GM19351 (cell line): Measurements from ENCODE around the gene OGFOD1.
A peak's percentile ranks its signal among the peaks of the same experiment; 100 is the strongest.

ENCODE experiments used
- ATAC-seq: cut with Tn5 transposase; IDR thresholded peaks from one replicate; pipeline ENCODE4 v1.9.1; 2021; ENCODE audit warnings: mild to moderate bottlenecking, moderate library complexity; ENCODE audit not compliant: unreplicated experiment

The OGFOD1 gene

GRCh38 chr16:56450986-56451752 lies at the start of gene OGFOD1, which contains the start of gene NUDT21:
Gene OGFOD1 (plus strand): TSS chr16:56451554. CDS start chr16:56451613, 59 bp downstream.
Gene NUDT21 (minus strand): TSS chr16:56451332. CDS start chr16:56451202, 130 bp downstream.
- peak; percentile 95 for ATAC-seq

DNA sequence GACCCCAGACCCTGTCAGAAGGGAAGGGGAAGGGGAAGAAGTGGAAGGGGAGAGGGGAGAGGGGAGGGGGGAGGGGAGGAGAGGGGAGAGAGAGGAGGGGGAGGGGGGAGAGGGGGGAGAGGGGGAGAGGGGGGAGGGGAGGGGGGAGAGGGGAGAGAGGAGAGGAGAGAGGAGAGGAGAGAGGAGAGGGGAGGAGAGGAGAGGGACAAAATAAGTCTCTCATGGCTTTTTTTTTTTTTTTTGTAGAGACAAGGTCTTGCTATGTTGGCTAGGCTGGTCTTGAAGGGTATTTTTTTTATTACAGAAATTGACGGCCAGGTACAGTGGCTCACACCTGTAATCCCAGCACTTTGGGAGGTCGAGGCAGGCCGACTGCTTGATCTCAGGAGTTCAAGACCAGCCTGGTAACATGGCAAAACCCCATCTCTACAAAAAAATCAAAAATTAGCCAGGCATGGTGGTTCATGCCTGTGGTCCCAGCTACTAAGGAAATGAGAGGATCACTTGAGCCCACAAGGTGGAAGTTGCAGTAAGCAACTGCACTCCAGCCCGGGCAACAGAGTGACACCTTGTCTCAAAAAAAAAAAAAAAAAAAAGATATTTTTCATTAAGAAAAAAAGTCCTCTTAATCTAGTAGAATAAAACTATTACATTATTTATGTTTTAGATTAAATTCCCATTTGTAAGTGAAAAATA lies 45.2 kb upstream of the OGFOD1 start:
- ATAC-seq = no peak

DNA sequence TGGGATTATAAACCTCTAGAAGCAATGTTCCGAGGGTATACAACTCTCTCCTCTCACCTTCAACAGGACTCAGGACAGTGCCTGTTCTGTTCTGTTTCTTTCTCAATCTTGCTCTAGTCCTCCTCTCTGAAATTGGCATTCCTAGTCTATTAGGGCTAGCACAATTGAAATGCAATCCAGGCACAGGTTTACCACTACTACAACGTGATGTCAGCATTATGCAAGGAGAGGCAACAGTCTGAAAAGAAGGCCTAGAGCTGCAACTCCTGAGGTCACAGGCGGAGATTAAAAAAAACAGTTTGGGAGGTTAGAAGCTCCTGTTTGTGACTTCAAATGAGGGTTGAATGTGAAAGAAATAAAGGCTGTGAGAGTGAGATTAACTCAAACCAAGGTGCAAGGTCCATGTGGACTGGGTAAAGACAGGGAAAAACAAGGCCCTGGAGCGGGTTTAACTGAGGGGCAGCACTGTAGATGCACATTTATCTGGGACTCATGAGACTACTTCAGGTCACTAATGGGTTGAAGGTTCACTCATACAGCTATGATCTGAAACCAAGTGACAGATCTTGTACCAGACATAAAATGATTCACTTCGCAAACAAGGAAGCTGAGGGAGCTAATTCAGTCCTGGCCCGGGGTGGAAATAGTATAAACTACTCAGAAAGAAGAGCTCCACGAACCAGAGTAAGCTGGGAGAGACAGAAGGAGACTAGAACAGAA lies 42.8 kb upstream of the OGFOD1 start:
- ATAC-seq = no peak

GRCh38 chr16:56409195-56409594 lies 42.2 kb upstream of the OGFOD1 start:
- ATAC-seq = no peak

DNA sequence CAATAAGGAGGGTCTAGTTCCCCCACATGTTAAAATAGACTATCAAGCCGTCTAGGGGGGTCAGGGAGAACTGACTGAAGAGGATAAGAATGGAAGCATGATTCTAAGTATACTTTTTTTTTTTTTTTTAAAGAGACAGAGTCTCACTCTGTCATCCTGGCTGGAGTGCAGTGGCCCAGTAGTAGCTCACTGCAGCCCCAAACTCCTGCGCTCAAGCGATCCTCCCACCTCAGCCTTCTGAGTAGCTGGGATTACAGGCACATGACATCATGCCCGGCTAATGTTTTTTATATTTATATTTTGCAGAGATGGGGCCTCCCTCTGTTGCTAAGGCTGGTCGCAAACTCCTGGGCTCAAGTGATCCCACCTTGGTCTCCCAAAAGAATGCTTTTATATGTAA lies 40.2 kb upstream of the OGFOD1 start:
- no peak for ATAC-seq

DNA sequence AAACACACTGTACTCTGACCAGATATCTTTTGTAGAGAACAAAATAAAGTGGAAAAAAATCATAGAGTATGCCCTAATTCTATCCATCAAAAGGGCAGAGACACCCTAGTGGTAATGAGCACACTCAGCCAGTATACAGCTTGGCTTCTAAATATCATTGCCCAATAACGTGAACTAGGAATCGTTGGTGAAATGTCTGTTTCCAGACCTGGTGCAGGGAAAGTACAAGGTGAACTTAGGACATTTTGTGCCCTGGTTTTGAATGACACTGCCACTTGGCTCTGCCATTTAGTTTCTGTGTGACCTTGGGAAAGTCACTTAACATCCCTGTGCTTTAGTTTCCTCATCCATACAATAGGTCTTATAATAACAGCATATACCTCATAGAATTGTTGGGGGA lies 39.7 kb upstream of the OGFOD1 start:
- ATAC-seq = no peak

DNA sequence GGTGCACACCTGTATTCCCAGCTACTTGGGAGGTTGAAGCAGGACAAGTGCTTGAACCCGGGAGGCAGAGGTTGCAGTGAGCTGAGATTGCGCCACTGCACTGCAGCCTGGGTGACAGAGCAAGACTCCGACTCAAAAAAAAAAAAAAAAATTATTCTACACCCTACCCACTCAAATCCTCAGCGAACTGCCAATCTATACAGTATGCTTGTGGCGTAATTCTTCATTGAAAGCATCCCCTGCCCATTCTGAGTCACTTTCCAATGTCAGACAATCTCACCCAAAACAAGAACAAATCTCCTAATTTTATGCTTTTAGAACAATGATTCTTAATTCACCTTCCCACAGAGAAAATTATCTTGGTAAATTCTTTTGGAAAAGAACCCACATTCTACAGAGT lies 38.0 kb upstream of the OGFOD1 start:
- no peak for ATAC-seq

DNA sequence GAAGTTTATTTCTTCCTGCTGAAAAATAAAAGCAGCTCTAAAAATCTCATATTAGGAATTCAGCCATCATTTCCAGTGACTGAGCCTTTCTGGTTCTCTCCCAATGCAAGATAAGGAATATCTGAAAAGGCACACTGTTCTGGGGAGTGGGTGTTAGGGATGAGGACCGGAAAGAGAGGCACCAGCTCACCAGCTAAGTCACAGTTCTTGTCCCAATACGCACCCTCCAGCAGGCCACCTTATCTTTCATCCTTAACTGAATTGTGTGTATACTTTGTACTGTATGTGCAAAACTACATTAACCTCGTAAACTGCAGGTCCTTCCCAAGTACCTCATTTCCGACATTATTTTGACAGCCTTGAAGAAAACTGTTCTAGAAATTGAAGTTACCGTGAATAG lies 37.0 kb upstream of the OGFOD1 start:
- no peak for ATAC-seq

GRCh38 chr16:56415875-56416274 lies 35.5 kb upstream of the OGFOD1 start:
- ATAC-seq = no peak

- ATAC-seq = no peak
Measured at GRCh38 chr16:56417138-56417537, 34.2 kb upstream of the OGFOD1 start.

DNA sequence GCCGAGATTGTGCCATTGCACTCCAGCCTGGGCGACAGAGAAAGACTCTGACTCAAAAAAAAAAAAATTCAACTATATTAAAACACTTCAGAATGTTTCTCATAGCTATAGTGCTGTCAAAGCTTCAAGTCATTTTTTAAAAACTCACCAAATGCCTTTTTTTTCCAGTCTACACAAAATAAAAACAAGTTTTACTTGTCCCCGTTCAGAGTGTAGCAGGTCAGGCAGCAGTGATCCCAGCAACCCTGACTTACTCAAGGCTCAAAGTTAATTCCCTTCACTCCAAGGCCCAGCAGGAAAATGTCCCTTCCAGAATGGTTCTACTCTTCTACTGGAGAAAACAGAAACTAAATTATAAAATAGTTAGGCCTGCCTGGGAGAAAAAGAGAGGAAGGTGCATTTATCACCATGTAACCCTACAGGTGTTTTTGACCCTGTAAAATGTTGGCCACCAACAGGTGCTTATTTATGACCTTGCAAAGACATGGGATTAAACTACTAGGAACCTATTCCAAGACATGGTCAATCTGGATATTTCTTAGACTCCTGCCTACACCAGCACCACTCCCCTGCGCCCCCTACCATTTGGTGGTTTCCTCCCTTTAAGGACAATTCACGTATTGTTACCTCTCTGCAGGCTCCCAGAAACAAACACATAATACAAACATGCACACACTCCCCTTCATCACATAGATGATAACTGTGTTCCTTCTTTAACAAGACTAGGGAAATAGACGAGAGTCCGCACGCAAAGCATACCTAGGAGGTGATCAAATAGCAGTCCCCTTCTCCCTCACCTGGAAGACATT lies 31.4 kb upstream of the OGFOD1 start:
- no peak for ATAC-seq

- no peak for ATAC-seq
Measured at GRCh38 chr16:56420613-56421012, 30.7 kb upstream of the OGFOD1 start.

GRCh38 chr16:56421313-56421712 lies 30.0 kb upstream of the OGFOD1 start:
- no peak for ATAC-seq

DNA sequence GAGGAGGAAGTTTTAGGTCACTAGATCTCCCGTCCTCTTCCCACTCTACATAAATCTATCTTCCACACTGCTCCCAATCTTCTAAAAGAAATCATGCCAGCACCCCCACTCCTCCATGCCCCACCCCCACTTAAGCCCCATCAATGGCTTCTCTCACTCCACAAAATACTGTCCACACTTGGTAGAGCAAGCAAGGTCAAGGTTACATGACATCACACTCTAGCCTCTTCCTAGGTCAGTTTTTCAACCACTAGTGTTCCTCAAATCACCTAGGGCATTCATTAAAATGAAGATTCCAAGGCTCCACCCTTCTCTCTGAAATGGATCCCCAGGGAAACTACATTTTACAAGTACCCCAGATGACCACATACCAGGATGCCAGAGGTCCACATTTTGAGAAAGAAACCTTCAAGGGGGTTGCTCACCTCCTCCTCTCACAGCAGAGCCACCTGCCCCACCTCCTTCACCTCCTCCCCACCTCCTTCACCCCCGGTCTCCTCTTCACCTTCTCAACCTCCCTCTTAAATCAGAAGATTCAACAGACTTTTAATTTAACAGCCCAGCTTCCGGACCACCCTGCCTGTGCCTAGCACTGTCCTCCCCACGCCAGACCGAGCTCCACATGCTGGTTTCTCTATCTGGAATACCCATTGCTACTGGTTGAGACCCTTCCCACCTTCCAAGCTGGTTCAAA lies 29.2 kb upstream of the OGFOD1 start:
- ATAC-seq = no peak

DNA sequence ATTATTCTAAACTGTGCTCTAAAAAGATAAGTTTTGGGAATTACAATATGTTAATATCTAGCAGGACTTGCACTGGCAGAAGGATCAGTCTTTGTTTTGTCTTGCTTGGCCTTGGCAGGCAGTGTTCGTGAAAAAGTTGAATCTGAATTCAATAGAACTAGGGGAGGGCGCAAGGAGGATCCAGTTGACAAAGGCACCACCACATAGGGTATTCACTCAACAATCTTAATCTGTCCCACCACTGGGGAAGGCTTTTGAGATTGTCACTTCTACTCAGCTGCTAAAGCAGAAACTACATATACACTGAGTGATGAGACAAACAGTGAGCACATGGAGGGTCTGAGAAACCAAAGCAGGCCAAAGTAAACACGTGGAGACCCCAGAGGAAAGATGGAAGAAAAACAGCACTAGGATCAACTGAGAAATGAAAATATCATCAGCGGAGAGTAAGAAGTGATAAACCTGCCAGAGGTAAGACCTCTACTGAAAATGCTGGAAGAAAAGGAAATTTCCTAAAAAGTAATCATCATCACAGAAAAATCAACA lies 28.4 kb upstream of the OGFOD1 start:
- ATAC-seq = no peak

DNA sequence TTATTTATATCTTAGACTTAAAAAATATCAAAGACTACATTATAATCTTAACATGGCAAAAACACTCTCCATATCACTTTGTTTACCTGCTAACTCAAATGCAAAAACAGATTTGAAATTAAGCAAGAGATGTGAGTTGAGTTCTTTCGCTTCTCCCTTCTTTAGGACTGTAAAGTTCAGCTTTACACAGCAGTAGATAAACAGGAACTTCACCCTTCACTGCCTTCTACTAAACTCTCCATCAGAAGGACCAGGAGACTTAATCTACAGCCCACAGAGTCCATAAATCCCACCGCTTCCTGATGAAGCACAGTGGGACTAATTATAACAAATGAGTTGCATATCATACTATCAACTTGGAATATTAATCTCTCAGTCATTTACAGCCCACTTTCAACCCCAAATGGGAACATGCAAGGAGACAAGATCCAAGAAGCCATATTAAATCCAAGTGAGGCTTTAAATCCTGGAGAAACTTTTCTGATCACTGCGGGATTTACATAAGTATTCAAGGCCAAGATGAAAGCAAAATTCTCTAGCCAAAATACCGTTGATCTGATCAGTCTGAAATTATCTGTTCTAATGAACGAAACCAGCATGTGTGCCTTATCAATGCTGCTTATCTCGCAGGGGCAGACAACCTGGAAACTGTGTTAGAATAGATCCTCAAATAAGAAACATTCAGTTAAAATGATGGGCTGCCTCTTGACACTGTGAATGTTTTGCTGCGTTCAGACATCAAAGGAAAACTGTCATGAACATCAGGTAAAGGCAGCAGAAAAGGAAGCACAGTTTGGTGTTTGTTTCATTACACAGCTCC lies 27.6 kb upstream of the OGFOD1 start:
- ATAC-seq = no peak

DNA sequence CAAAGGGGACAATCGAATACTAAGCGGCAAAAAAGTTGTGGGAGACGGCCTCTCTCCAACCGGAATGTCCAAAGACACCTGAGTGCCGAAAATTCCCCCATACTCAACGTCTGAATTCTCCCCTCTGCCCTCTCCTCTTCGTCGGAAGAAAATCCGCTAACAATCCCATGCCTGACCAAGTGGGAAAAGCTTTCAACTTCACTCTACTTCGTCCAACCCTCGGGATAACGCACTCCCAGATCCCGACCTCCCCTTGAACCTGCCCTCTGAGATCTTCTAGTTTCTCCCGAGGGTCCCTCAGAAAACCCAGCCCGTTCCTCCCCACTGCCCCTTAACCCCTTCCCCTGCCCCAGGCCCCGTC lies 27.0 kb upstream of the OGFOD1 start:
- no peak for ATAC-seq

DNA sequence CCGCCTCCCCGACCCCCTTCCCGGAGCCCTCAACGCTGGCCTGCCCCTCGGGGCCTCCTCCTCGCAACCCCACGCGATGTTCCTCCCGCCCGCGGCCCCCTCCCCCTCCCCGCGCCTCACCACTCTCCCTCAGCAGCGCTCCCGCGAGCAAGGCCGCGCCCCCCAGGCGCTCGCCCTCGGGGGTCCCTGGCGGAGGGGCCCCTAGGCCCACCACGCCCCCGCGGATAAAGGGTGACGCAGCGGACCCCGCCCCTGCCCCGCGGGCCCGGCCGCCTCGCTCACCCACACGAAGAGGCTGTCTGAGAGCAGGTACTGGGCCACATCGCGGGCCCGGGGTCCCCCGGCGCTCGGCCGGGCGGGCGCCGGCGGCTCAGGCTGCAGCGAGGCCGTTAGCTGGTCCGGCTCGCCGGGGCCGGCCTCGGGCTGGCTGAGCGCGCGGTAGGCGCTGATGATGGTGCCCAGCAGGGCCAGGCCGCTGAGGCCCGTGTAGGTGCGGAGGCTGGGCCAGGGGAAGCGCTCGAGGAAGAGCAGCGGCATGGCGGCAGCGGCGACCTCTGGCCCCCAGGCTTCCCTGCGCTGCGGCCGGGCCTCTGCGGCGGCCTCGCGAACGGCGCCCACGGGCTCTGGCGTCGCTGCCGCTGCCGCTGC lies 26.4 kb upstream of the OGFOD1 start:
- ATAC-seq = peak; percentile 28

DNA sequence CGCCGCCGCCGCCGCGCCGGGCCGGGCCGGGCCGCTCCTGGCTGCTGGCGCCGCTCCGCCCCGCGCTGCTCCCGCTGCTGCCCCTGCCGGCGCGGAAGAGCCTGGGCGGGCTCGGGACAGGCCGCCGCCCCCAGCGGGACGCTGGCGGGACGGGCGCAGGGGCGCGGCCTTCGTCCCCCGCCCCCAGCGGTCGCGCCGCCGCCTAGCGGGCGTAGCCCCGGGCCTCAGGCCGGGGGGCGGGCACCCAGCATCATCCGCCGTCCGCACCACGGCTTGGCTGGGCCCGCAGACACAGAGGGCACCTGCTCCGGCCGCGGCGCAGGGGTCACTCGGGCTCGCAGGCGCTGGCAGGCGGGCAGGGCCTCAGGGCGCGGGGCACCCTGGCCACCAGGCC lies 25.9 kb upstream of the OGFOD1 start, which contains the start of gene AMFR:
Gene AMFR (minus strand): TSS at position 107 of the 394 bp plus-strand sequence. CDS start 218 bp downstream, outside the sequence.
- ATAC-seq = peak; percentile 71
